HG03457 (cell line): Measurements from ENCODE around the gene USF2.

Source experiments
- ATAC-seq: cut with Tn5 transposase; IDR thresholded peaks from one replicate; pipeline ENCODE4 v1.9.1; 2021; ENCODE audit warnings: moderate number of reproducible peaks; ENCODE audit not compliant: unreplicated experiment

The USF2 gene

DNA sequence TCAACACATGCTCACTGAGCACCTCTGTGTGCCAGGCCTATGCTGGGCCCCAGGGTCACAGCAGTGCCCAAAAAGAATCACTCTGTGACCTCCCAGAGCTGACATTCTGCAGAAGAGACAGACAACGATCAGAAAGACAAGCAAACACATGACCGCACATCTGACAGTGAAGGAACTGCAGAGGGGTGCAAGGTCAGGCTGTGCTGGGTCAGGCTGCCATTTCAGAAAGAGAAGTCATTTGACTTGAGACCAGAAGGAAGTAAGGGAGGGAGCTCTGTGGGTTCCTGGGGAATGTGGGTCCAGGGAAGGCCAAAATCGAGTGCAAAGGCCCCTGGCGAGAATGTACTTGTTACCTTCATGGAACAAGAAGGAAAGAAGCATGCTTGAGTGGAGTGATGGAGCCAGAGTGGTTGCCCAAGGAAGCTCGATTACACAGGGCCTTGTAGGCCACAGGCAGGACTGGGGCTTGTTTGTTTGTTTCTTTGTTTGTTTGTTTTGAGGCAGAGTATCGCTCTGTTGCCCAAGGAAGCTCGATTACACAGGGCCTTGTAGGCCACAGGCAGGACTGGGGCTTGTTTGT, 48.8 kb downstream of the USF2 start:
- ATAC-seq: no peak

GRCh38 chr19:35318679-35319448, 50.1 kb downstream of the USF2 start:
- ATAC-seq: no peak

DNA sequence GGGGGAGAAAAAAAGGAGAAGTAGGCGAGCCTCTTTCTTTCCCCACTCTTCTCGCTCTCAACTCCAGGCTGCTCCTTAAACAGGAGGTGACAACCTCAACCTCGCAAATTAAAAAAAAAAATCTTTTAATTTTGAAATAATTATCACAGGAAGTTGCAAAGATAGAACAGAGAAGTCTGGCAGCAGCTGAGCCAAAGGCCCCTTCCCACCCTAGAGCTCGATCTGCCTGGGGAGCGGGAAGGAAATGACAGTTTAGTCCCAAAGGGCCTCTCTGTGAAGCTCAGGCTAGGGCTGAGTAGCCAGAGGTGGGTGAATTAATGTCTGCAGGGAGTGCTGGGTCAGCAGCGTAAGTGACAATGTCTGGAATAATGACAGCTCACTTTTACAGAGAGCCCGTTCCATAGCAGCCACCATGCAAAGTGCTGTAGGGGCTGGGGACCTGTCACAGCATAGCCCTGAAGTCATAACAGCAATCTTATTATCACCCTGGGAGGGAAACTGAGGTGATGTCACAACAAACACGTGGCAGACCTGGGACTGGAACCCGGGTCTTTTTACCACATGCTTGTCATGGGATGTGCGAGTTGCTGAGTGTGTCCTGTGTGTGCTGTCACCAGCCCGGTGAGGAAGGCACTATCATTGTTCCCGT, 51.4 kb downstream of the USF2 start:
- ATAC-seq: no peak

GRCh38 chr19:35321291-35321690, 52.5 kb downstream of the USF2 start:
- no peak for ATAC-seq

GRCh38 chr19:35322014-35322413, 53.3 kb downstream of the USF2 start:
- ATAC-seq: no peak

DNA sequence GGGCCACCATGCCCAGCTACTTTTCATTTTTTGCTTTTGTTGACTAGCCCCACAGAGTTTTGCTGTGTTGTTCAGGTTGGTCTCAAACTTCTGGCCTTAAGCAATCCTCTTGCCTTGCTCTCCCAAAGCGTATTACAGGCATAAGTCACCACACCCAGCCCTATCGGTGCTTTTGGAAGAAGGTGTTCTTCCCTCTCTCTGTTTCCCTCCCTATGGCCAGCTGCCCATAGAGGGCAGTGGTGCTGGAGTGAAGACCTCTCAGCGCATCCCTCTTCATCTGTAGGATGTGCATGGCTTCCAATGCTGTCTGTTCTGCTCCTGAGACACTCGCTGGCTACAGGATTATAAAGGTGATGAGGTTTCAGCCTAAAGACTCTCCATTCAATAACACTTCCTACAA, 58.9 kb downstream of the USF2 start:
- ATAC-seq: no peak

DNA sequence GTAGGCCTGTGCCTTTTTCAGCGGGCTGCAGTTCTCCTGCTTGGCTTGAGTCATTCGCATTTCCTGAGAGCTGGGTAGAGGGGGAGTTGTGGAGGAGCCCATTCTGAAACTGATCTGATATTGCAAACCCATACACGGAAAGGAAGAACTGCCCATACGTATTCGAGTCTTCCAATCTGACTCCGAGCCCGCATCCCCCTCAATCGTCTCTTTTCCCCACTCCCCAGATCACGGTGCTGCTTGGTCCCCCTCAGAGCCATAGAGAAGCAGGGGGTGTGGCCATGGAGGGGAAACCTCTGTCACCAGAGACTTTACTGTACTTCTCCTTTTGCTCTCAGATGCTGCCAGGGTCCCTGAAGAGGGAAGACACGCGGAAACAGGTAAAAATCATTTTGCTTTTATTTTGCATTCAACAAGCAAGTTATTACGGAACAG, 60.1 kb downstream of the USF2 start, which contains the start of gene CD22:
CD22 (plus strand) TSS at position 337 of the 435 bp plus-strand sequence. CDS start 2,854 bp downstream, outside the sequence.
- ATAC-seq: no peak

GRCh38 chr19:35329323-35329722, 60.6 kb downstream of the USF2 start:
- no peak for ATAC-seq
